ENCODE measurements around the gene FGF12.
A peak's percentile ranks its signal among the peaks of the same experiment; 100 is the strongest.

FGF12 gene

GRCh38 chr3:192169332-192169915 is 557.9 kb downstream of the FGF12 start:
- no peak overlapping the region for H3K9ac ChIP-seq (ENCODE audit: low read depth, low read length)

GRCh38 chr3:192168202-192168601 is 559.1 kb downstream of the FGF12 start:
- H3K4me3 ChIP-seq (ENCODE audit: low read depth, low read length) = no peak overlapping the region
- no peaks in the 10 kb centered on the region for H3K9me3 ChIP-seq (ENCODE audit: control insufficient read depth, insufficient read depth, low read length)
- H3K9ac ChIP-seq (ENCODE audit: low read depth, low read length) = no peak overlapping the region
- peaks cover 8% of the 10 kb centered on the region for H3K4me1 ChIP-seq (ENCODE audit: control insufficient read depth, insufficient read depth, low read length)
- H3K27me3 ChIP-seq (ENCODE audit: control insufficient read depth, insufficient read depth, low read length) = no peaks in the 10 kb centered on the region
- no peaks in the 10 kb centered on the region for H3K36me3 ChIP-seq (ENCODE audit: control insufficient read depth, insufficient read depth, low read length)

More at GRCh38 chr3:192169332-192169915, 557.9 kb downstream of the FGF12 start:
- Histone ChIP-seq H3K4me1 (ENCODE audit: control insufficient read depth, insufficient read depth, low read length) (peaks cover 8% of the 10 kb centered on the region), H3K27me3 (ENCODE audit: control insufficient read depth, insufficient read depth, low read length) (no peaks in the 10 kb centered on the region), H3K9me3 (ENCODE audit: control insufficient read depth, insufficient read depth, low read length) (no peaks in the 10 kb centered on the region), H3K36me3 (ENCODE audit: control insufficient read depth, insufficient read depth, low read length) (no peaks in the 10 kb centered on the region), H3K4me3 (ENCODE audit: low read depth, low read length) (no peak overlapping the region)

- Histone ChIP-seq H3K4me1 (ENCODE audit: control insufficient read depth, insufficient read depth, low read length) (peaks cover 7% of the 10 kb centered on the region), H3K27me3 (ENCODE audit: control insufficient read depth, insufficient read depth, low read length) (no peaks in the 10 kb centered on the region), H3K9me3 (ENCODE audit: control insufficient read depth, insufficient read depth, low read length) (no peaks in the 10 kb centered on the region), H3K36me3 (ENCODE audit: control insufficient read depth, insufficient read depth, low read length) (no peaks in the 10 kb centered on the region), H3K4me3 (ENCODE audit: low read depth, low read length) (no peak overlapping the region), H3K9ac (ENCODE audit: low read depth, low read length) (no peak overlapping the region)
Observed at GRCh38 chr3:192165552-192165951, 561.8 kb downstream of the FGF12 start.

- peaks cover under 1% of the 10 kb centered on the region for H3K27me3 ChIP-seq (ENCODE audit: control insufficient read depth, insufficient read depth, low read length)
- H3K4me1 ChIP-seq (ENCODE audit: control insufficient read depth, insufficient read depth, low read length) = peaks cover 3% of the 10 kb centered on the region
- no peaks in the 10 kb centered on the region for H3K36me3 ChIP-seq (ENCODE audit: control insufficient read depth, insufficient read depth, low read length)
- H3K4me3 ChIP-seq (ENCODE audit: low read depth, low read length) = no peak overlapping the region
- no peaks in the 10 kb centered on the region for H3K9me3 ChIP-seq (ENCODE audit: control insufficient read depth, insufficient read depth, low read length)
- H3K9ac ChIP-seq (ENCODE audit: low read depth, low read length) = no peak overlapping the region
Observed at GRCh38 chr3:192161661-192162060, 565.7 kb downstream of the FGF12 start.

- Histone ChIP-seq H3K27me3 (ENCODE audit: control insufficient read depth, insufficient read depth, low read length) (peaks cover 9% of the 10 kb centered on the region), H3K4me3 (ENCODE audit: low read depth, low read length) (no peak overlapping the region), H3K36me3 (ENCODE audit: control insufficient read depth, insufficient read depth, low read length) (no peaks in the 10 kb centered on the region), H3K9me3 (ENCODE audit: control insufficient read depth, insufficient read depth, low read length) (no peaks in the 10 kb centered on the region), H3K4me1 (ENCODE audit: control insufficient read depth, insufficient read depth, low read length) (no peaks in the 10 kb centered on the region), H3K9ac (ENCODE audit: low read depth, low read length) (no peak overlapping the region)
Observed at GRCh38 chr3:192156382-192156781, 571.0 kb downstream of the FGF12 start.

GRCh38 chr3:192155194-192155593 is 572.1 kb downstream of the FGF12 start:
- Histone ChIP-seq H3K9me3 (ENCODE audit: control insufficient read depth, insufficient read depth, low read length) (no peaks in the 10 kb centered on the region), H3K4me3 (ENCODE audit: low read depth, low read length) (peak overlapping the region; percentile 49), H3K4me1 (ENCODE audit: control insufficient read depth, insufficient read depth, low read length) (no peaks in the 10 kb centered on the region), H3K9ac (ENCODE audit: low read depth, low read length) (no peak overlapping the region), H3K27me3 (ENCODE audit: control insufficient read depth, insufficient read depth, low read length) (peaks cover 9% of the 10 kb centered on the region), H3K36me3 (ENCODE audit: control insufficient read depth, insufficient read depth, low read length) (no peaks in the 10 kb centered on the region)

- Histone ChIP-seq H3K27me3 (ENCODE audit: control insufficient read depth, insufficient read depth, low read length) (no peaks in the 10 kb centered on the region), H3K4me1 (ENCODE audit: control insufficient read depth, insufficient read depth, low read length) (no peaks in the 10 kb centered on the region), H3K36me3 (ENCODE audit: control insufficient read depth, insufficient read depth, low read length) (no peaks in the 10 kb centered on the region), H3K9me3 (ENCODE audit: control insufficient read depth, insufficient read depth, low read length) (no peaks in the 10 kb centered on the region), H3K9ac (ENCODE audit: low read depth, low read length) (no peak overlapping the region), H3K4me3 (ENCODE audit: low read depth, low read length) (no peak overlapping the region)
Observed at GRCh38 chr3:192133271-192133670, 594.1 kb downstream of the FGF12 start.

- Histone ChIP-seq H3K4me3 (ENCODE audit: low read depth, low read length) (no peak overlapping the region), H3K9ac (ENCODE audit: low read depth, low read length) (no peak overlapping the region), H3K4me1 (ENCODE audit: control insufficient read depth, insufficient read depth, low read length) (no peaks in the 10 kb centered on the region), H3K27me3 (ENCODE audit: control insufficient read depth, insufficient read depth, low read length) (no peaks in the 10 kb centered on the region), H3K36me3 (ENCODE audit: control insufficient read depth, insufficient read depth, low read length) (no peaks in the 10 kb centered on the region), H3K9me3 (ENCODE audit: control insufficient read depth, insufficient read depth, low read length) (no peaks in the 10 kb centered on the region)
Observed at GRCh38 chr3:192130534-192131132, 596.7 kb downstream of the FGF12 start.

GRCh38 chr3:192129586-192129985 is 597.8 kb downstream of the FGF12 start:
- Histone ChIP-seq H3K27me3 (ENCODE audit: control insufficient read depth, insufficient read depth, low read length) (no peaks in the 10 kb centered on the region), H3K4me1 (ENCODE audit: control insufficient read depth, insufficient read depth, low read length) (no peaks in the 10 kb centered on the region), H3K4me3 (ENCODE audit: low read depth, low read length) (no peak overlapping the region), H3K36me3 (ENCODE audit: control insufficient read depth, insufficient read depth, low read length) (no peaks in the 10 kb centered on the region), H3K9ac (ENCODE audit: low read depth, low read length) (no peak overlapping the region), H3K9me3 (ENCODE audit: control insufficient read depth, insufficient read depth, low read length) (no peaks in the 10 kb centered on the region)

GRCh38 chr3:192128922-192129321 is 598.4 kb downstream of the FGF12 start:
- H3K27me3 ChIP-seq (ENCODE audit: control insufficient read depth, insufficient read depth, low read length) = no peaks in the 10 kb centered on the region
- no peaks in the 10 kb centered on the region for H3K36me3 ChIP-seq (ENCODE audit: control insufficient read depth, insufficient read depth, low read length)
- H3K4me1 ChIP-seq (ENCODE audit: control insufficient read depth, insufficient read depth, low read length) = no peaks in the 10 kb centered on the region
- no peaks in the 10 kb centered on the region for H3K9me3 ChIP-seq (ENCODE audit: control insufficient read depth, insufficient read depth, low read length)
- no peak overlapping the region for H3K9ac ChIP-seq (ENCODE audit: low read depth, low read length)
- no peak overlapping the region for H3K4me3 ChIP-seq (ENCODE audit: low read depth, low read length)

- no peak overlapping the region for H3K4me3 ChIP-seq (ENCODE audit: low read depth, low read length)
- H3K27me3 ChIP-seq (ENCODE audit: control insufficient read depth, insufficient read depth, low read length) = no peaks in the 10 kb centered on the region
- no peak overlapping the region for H3K9ac ChIP-seq (ENCODE audit: low read depth, low read length)
- no peaks in the 10 kb centered on the region for H3K9me3 ChIP-seq (ENCODE audit: control insufficient read depth, insufficient read depth, low read length)
- H3K4me1 ChIP-seq (ENCODE audit: control insufficient read depth, insufficient read depth, low read length) = no peaks in the 10 kb centered on the region
- H3K36me3 ChIP-seq (ENCODE audit: control insufficient read depth, insufficient read depth, low read length) = no peaks in the 10 kb centered on the region
Observed at GRCh38 chr3:192128060-192128459, 599.3 kb downstream of the FGF12 start.

GRCh38 chr3:192122832-192123594 is 604.3 kb downstream of the FGF12 start:
- no peaks in the 10 kb centered on the region for H3K36me3 ChIP-seq (ENCODE audit: control insufficient read depth, insufficient read depth, low read length)
- no peak overlapping the region for H3K4me3 ChIP-seq (ENCODE audit: low read depth, low read length)
- no peaks in the 10 kb centered on the region for H3K27me3 ChIP-seq (ENCODE audit: control insufficient read depth, insufficient read depth, low read length)
- H3K4me1 ChIP-seq (ENCODE audit: control insufficient read depth, insufficient read depth, low read length) = no peaks in the 10 kb centered on the region
- no peaks in the 10 kb centered on the region for H3K9me3 ChIP-seq (ENCODE audit: control insufficient read depth, insufficient read depth, low read length)
- no peak overlapping the region for H3K9ac ChIP-seq (ENCODE audit: low read depth, low read length)
